DMS53 (cell line): ENCODE data around the gene VIPR2.
"Not testable (repeated sequence)": the region's sequence is repeated elsewhere in the genome, so short reads cannot be mapped to it uniquely, and the experiment has no call there.

Experiments used
- DNase-seq: peaks from one replicate; lab custom pipeline; 2025; lab: John Stamatoyannopoulos, UW

Gene VIPR2

GRCh38 chr7:159139202-159139601 is 5.5 kb downstream of the VIPR2 start:
- no peak for DNase-seq

GRCh38 chr7:159138508-159138907 is 6.2 kb downstream of the VIPR2 start:
- no peak for DNase-seq

GRCh38 chr7:159137906-159138305 is 6.8 kb downstream of the VIPR2 start:
- no peak for DNase-seq

- no peak for DNase-seq
These were observed 7.8 kb downstream of the VIPR2 start for GRCh38 chr7:159136846-159137245.

- no peak for DNase-seq
These were observed 8.2 kb downstream of the VIPR2 start for GRCh38 chr7:159136442-159136841.

GRCh38 chr7:159136013-159136412 is 8.7 kb downstream of the VIPR2 start:
- no peak for DNase-seq

- not testable (repeated sequence) for DNase-seq
These were observed 11.8 kb downstream of the VIPR2 start for GRCh38 chr7:159132670-159133443.

- no peak for DNase-seq
These were observed 13.8 kb downstream of the VIPR2 start for GRCh38 chr7:159130820-159131219.

- no peak for DNase-seq
These were observed 14.4 kb downstream of the VIPR2 start for GRCh38 chr7:159130199-159130775.

- DNase-seq = no peak
These were observed 15.9 kb downstream of the VIPR2 start for GRCh38 chr7:159128767-159129166.

- no peak for DNase-seq
These were observed 16.7 kb downstream of the VIPR2 start for GRCh38 chr7:159127691-159128642.

- no peak for DNase-seq
These were observed 18.1 kb downstream of the VIPR2 start for GRCh38 chr7:159126311-159127260.

GRCh38 chr7:159125955-159126270 is 18.8 kb downstream of the VIPR2 start:
- DNase-seq = no peak

GRCh38 chr7:159125104-159125954 is 19.3 kb downstream of the VIPR2 start:
- no peak for DNase-seq

GRCh38 chr7:159123793-159124192 is 20.9 kb downstream of the VIPR2 start:
- not testable (repeated sequence) for DNase-seq

- DNase-seq = not testable (repeated sequence)
These were observed 21.4 kb downstream of the VIPR2 start for GRCh38 chr7:159123294-159123693.

GRCh38 chr7:159122276-159122675 is 22.4 kb downstream of the VIPR2 start:
- no peak for DNase-seq

- DNase-seq = no peak
These were observed 23.2 kb downstream of the VIPR2 start for GRCh38 chr7:159121476-159121875.

- DNase-seq = no peak
These were observed 23.6 kb downstream of the VIPR2 start for GRCh38 chr7:159121068-159121467.

GRCh38 chr7:159120540-159120919 is 24.1 kb downstream of the VIPR2 start:
- DNase-seq = no peak
